GM23338 (cell line): ENCODE data around the gene SUN5. TPM values are rescaled to one million over a fixed set of nuclear protein-coding genes. Genes with fewer than 3 reads are reported as not detected.

Source experiments
- ATAC-seq: fragments of 200-7000 bp; cut with Tn5 transposase; 3 replicates; pipeline ENCODE4 v1.9.1; 2020
- DNase-seq: peaks from one replicate; pipeline ENCODE4 v3.0.0-alpha.2; 2015; ENCODE audit warnings: low spot score
- H2AFZ ChIP-seq: fragments of 200-600 bp; sonication (generic); 2 replicates; pipeline ENCODE4 v1.8.0; 2016; ENCODE audit warnings: antibody characterized with exemption, mild to moderate bottlenecking, moderate library complexity
- H3F3A ChIP-seq: fragments of 200-600 bp; sonication (generic); replicated peaks from 2 replicates; pipeline ENCODE4 v1.8.0; 2017; ENCODE audit warnings: antibody characterized with exemption, mixed run types, low read depth
- H3K27ac ChIP-seq: fragments of 200-600 bp; sonication (generic); 2 replicates; pipeline ENCODE4 v1.6.1; 2016; ENCODE audit warnings: low read depth
- H3K27me3 ChIP-seq: fragments of 200-600 bp; sonication (generic); 2 replicates; pipeline ENCODE4 v1.8.0; 2016; ENCODE audit warnings: mild to moderate bottlenecking, mixed run types, moderate library complexity; ENCODE audit not compliant: insufficient read depth
- H3K36me3 ChIP-seq: fragments of 200-600 bp; sonication (generic); 2 replicates; pipeline ENCODE4 v1.8.0; 2016; ENCODE audit warnings: mild to moderate bottlenecking; ENCODE audit not compliant: insufficient read depth
- H3K4me1 ChIP-seq: fragments of 200-600 bp; sonication (generic); 2 replicates; pipeline ENCODE4 v1.8.0; 2016; ENCODE audit warnings: mild to moderate bottlenecking, moderate library complexity; ENCODE audit not compliant: insufficient read depth
- H3K4me2 ChIP-seq: fragments of 200-600 bp; sonication (generic); 2 replicates; pipeline ENCODE4 v1.7.1; 2017; ENCODE audit warnings: mixed run types
- H3K4me3 ChIP-seq: fragments of 200-600 bp; sonication (generic); 2 replicates; pipeline ENCODE4 v1.6.1; 2016; ENCODE audit warnings: mixed run types
- H3K79me2 ChIP-seq: fragments of 200-600 bp; sonication (generic); replicated peaks from 2 replicates; pipeline ENCODE4 v1.8.0; 2017; ENCODE audit warnings: mild to moderate bottlenecking; ENCODE audit not compliant: insufficient read depth
- H3K9me2 ChIP-seq: fragments of 200-600 bp; sonication (generic); 2 replicates; pipeline ENCODE4 v1.8.0; 2017; ENCODE audit not compliant: insufficient read depth
- H4K20me1 ChIP-seq: fragments of 200-600 bp; sonication (generic); replicated peaks from 2 replicates; pipeline ENCODE4 v1.8.0; 2017; ENCODE audit warnings: mild to moderate bottlenecking; ENCODE audit not compliant: insufficient read depth
- H3K27ac Mint-ChIP-seq: 2 replicates; pipeline ENCODE4 v1.8.0; 2020; ENCODE audit warnings: inconsistent platforms, mild to moderate bottlenecking, moderate library complexity, mixed read lengths
- H3K27me3 Mint-ChIP-seq: 3 replicates; pipeline ENCODE4 v1.8.0; 2022; ENCODE audit warnings: low read depth, mild to moderate bottlenecking, moderate library complexity, mixed read lengths, inconsistent platforms; ENCODE audit not compliant: insufficient read depth, poor library complexity
- H3K36me3 Mint-ChIP-seq: 3 replicates; pipeline ENCODE4 v1.8.0; 2021; ENCODE audit warnings: low read depth, mild to moderate bottlenecking, inconsistent platforms, moderate library complexity, mixed read lengths
- H3K4me1 Mint-ChIP-seq: 3 replicates; pipeline ENCODE4 v1.8.0; 2020; ENCODE audit warnings: mild to moderate bottlenecking, inconsistent platforms, mixed read lengths
- H3K4me3 Mint-ChIP-seq: 3 replicates; pipeline ENCODE4 v1.8.0; 2021; ENCODE audit warnings: moderate library complexity, mild to moderate bottlenecking, inconsistent platforms, mixed read lengths
- H3K9me3 Mint-ChIP-seq: 3 replicates; pipeline ENCODE4 v1.8.0; 2020; ENCODE audit warnings: moderate library complexity, mild to moderate bottlenecking, inconsistent platforms, mixed read lengths
- CREB1 ChIP-seq: fragments of 250-450 bp; sonication (Bioruptor Pico); IDR thresholded peaks from 2 replicates; pipeline ENCODE4 v1.5.0; 2020; ENCODE audit warnings: low read depth, mild to moderate bottlenecking, moderate library complexity
- EZH2 ChIP-seq: fragments of 200-600 bp; sonication (generic); IDR thresholded peaks from one replicate; pipeline ENCODE4 v1.8.0; 2017; ENCODE audit warnings: antibody characterized with exemption, mild to moderate bottlenecking, low read depth; ENCODE audit not compliant: unreplicated experiment
- JUNB ChIP-seq: IDR thresholded peaks from one replicate; pipeline ENCODE4 v1.6.1; 2016; ENCODE audit warnings: antibody characterized with exemption; ENCODE audit not compliant: unreplicated experiment
- NANOG ChIP-seq: IDR thresholded peaks from 2 replicates; pipeline ENCODE4 v1.6.1; 2016; ENCODE audit warnings: antibody characterized with exemption, borderline replicate concordance
- POLR2AphosphoS5 ChIP-seq: IDR thresholded peaks from 2 replicates; pipeline ENCODE4 v1.6.1; 2016; ENCODE audit warnings: antibody characterized with exemption, low read depth
- REST ChIP-seq: IDR thresholded peaks from one replicate; pipeline ENCODE4 v1.6.1; 2018; ENCODE audit warnings: antibody characterized with exemption; ENCODE audit not compliant: unreplicated experiment
- ZNF331 ChIP-seq: fragments of 250-450 bp; sonication (Bioruptor Pico); IDR thresholded peaks from 2 replicates; pipeline ENCODE4 v1.5.0; 2020; ENCODE audit warnings: low read depth, mild to moderate bottlenecking, moderate library complexity
- ZNF462 ChIP-seq: fragments of 250-450 bp; sonication (Bioruptor Pico); IDR thresholded peaks from 2 replicates; pipeline ENCODE4 v1.5.0; 2020; ENCODE audit warnings: mild to moderate bottlenecking, moderate library complexity
- polyA plus RNA-seq: library from polyadenylated mRNA; unstranded; fragments of >200 nt; fragmentation: Nextera tagmentation; extraction: Ambion mirVana; gene quantifications from 2 replicates; pipeline ENCODE4 v1.2.1, GENCODE V29; 2016
- total RNA-seq: library from RNA; depleted of rRNA; stranded (reverse); fragments of >200 nt; shearing (Covaris generic); gene quantifications from 2 replicates; pipeline ENCODE4 v1.2.3, GENCODE V29; 2014

The SUN5 gene
- total and polyA plus RNA-seq, 2 experiments from 2014 or later: not detected

- TF ChIP-seq JUNB (no peak), ZNF331 (CRISPR knock-in tag) (no peak), ZNF462 (no peak)
- peaks cover 2% of the 10 kb centered on the region; the same call in 1 of the 2 replicates for H3K9me2 ChIP-seq
- H2AFZ ChIP-seq: no peak overlapping the region
- H3K27ac Mint-ChIP-seq: no peak overlapping the region
- no peaks in the 10 kb centered on the region for H3K27me3 ChIP-seq
- H3K4me2 ChIP-seq: no peak overlapping the region
- no peaks in the 10 kb centered on the region for H3K4me1 Mint-ChIP-seq
- DNase-seq: no peak
- peaks cover 11% of the 10 kb centered on the region for H3K27me3 Mint-ChIP-seq
- no peak overlapping the region for H3K27ac ChIP-seq
- H3K4me3 ChIP-seq: no peak overlapping the region
- H3K36me3 Mint-ChIP-seq: no peaks in the 10 kb centered on the region
- H3K4me1 ChIP-seq: no peaks in the 10 kb centered on the region
- H3F3A ChIP-seq: no peaks in the 10 kb centered on the region
- H3K4me3 Mint-ChIP-seq: no peak overlapping the region
- 0 out of 3 replicates have a peak, but pooled peaks cover 3% of the 10 kb centered on the region for H3K9me3 Mint-ChIP-seq
- H3K36me3 ChIP-seq: no peaks in the 10 kb centered on the region
- H3K79me2 ChIP-seq: no peaks in the 10 kb centered on the region
- H4K20me1 ChIP-seq: no peaks in the 10 kb centered on the region
- no peak for ATAC-seq
Observed at GRCh38 chr20:33037456-33037855, 33.2 kb upstream of the SUN5 start.

GRCh38 chr20:33034901-33035492 lies 30.8 kb upstream of the SUN5 start:
- Mint-ChIP-seq H3K9me3 (0 out of 3 replicates have a peak, but pooled peaks cover 3% of the 10 kb centered on the region), H3K27me3 (peaks cover 7% of the 10 kb centered on the region), H3K27ac (no peak overlapping the region), H3K4me1 (no peaks in the 10 kb centered on the region), H3K4me3 (no peak overlapping the region), H3K36me3 (no peaks in the 10 kb centered on the region)
- Histone ChIP-seq H3K27me3 (no peaks in the 10 kb centered on the region), H3K9me2 (no peaks in the 10 kb centered on the region), H3K4me3 (no peak overlapping the region), H3K4me2 (no peak overlapping the region), H3K4me1 (no peaks in the 10 kb centered on the region), H3K79me2 (no peaks in the 10 kb centered on the region), H3K36me3 (no peaks in the 10 kb centered on the region), H3F3A (no peaks in the 10 kb centered on the region), H2AFZ (no peak overlapping the region), H3K27ac (no peak overlapping the region), H4K20me1 (no peaks in the 10 kb centered on the region)
- ATAC-seq: no peak
- DNase-seq: no peak
- TF ChIP-seq CREB1 (CRISPR knock-in tag) (no peak), ZNF331 (CRISPR knock-in tag) (no peak), EZH2 (no peak), NANOG (no peak), POLR2AphosphoS5 (no peak), JUNB (no peak), REST (no peak)
